Ovary (tissue), 9 donors: Measurements from ENCODE around the gene DAPK3. TPM values are rescaled to one million over a fixed set of nuclear protein-coding genes. Genes with fewer than 3 reads are reported as not detected.
A peak's percentile ranks its signal among the peaks of the same experiment; 100 is the strongest.

Experiments
- DNase-seq, 5 donors: peaks; one replicate each; pipeline ENCODE4 v3.0.0-alpha.2; 2019 to 2020
- H3K27ac ChIP-seq, 2 donors: fragments of 200-600 bp; one replicate each; pipeline versions ENCODE4 v1.5.1 to v1.8.0; 2019 to 2022
- H3K27me3 ChIP-seq: fragments of 200-600 bp; one replicate; pipeline ENCODE4 v1.8.0; 2022
- H3K36me3 ChIP-seq: fragments of 200-600 bp; sonication (generic); one replicate; pipeline ENCODE4 v1.5.1; 2019
- H3K4me1 ChIP-seq: one replicate; pipeline ENCODE4 v1.8.1; 2013; ENCODE audit warnings: mild to moderate bottlenecking, moderate library complexity; ENCODE audit not compliant: insufficient read depth
- H3K4me3 ChIP-seq: fragments of 200-600 bp; sonication (generic); one replicate; pipeline ENCODE4 v1.5.1; 2017
- H3K9me3 ChIP-seq, 2 donors: fragments of 200-600 bp in 1 of 2; sonication (generic) in 1 of 2; one replicate each; pipeline versions ENCODE4 v1.5.1 to v1.8.1; 2013 to 2019; ENCODE audit warnings: mild to moderate bottlenecking in 1 of 2, moderate library complexity in 1 of 2
- CTCF ChIP-seq, 3 donors: fragments of 450-650 bp in 2 of 3; fragments of 200-600 bp in 1 of 3; IDR thresholded peaks; one replicate each; pipeline versions ENCODE4 v1.5.1 to v1.8.0; 2016 to 2022; ENCODE audit warnings: antibody characterized with exemption in 3 of 3, mild to moderate bottlenecking in 1 of 3
- EP300 ChIP-seq: sonication (generic); formaldehyde crosslinking; IDR thresholded peaks from one replicate; pipeline ENCODE4 v1.6.1; 2017; ENCODE audit warnings: antibody characterized with exemption
- POLR2A ChIP-seq: fragments of 450-650 bp; IDR thresholded peaks from one replicate; pipeline ENCODE4 v1.6.1; 2017; ENCODE audit warnings: antibody characterized with exemption, mild to moderate bottlenecking, moderate library complexity
- WGBS, 3 donors: extraction: QIAGEN DNeasy Blood & Tissue Kit in 1 of 3; methylation state at CpG; one replicate each; pipeline versions ENCODE4 v1.1.5 to v1.1.7; 2013 to 2017; 5-methylcytosine and 5-hydroxymethylcytosine counted together
- intact Hi-C, 4 donors: fragments of 100-400 bp; cut with DNase I; formaldehyde crosslinking; loops; one replicate each; pipeline versions ENCODE4 v1.11.0 to v1.15.1; 2022 to 2023
- microRNA counts: library from miRNA; unstranded; fragments of <30 nt; microRNA quantifications from one replicate; lab custom pipeline; 2016
- microRNA-seq, 3 donors: library from miRNA; unstranded; fragments of <30 nt; microRNA quantifications; one replicate each; pipeline versions ENCODE4 to v1.2.0, GENCODE V29; 2019 to 2020
- polyA plus RNA-seq, 2 donors: library from polyadenylated mRNA; stranded (reverse); fragments of 200-250 nt in 1 of 2; fragments of 350-450 nt in 1 of 2; fragmentation: Illumina TruSeq in 1 of 2; extraction: RNeasy Lipid Tissue Mini Kit (QIAGEN cat#74804) in 1 of 2; gene quantifications; one replicate each; pipeline ENCODE4 v1.2.3, GENCODE V29; 2013 to 2014
- small RNA-seq: library from RNA; depleted of rRNA; stranded (forward); fragments of <200 nt; gene quantifications from one replicate; pipeline ENCODE3, GENCODE V24; 2016
- total RNA-seq, 7 donors: library from RNA; depleted of rRNA in 2 of 7; stranded (reverse); fragments of >200 nt in 2 of 7; fragmentation: NEBNext Ultra II Directional in 3 of 7; extraction: Animal tissue kit (Norgen Biotek cat#: 25700) in 3 of 7; gene quantifications; one replicate each; pipeline versions ENCODE4 v1.1.0 to v1.2.4, GENCODE V29; 2016 to 2023
- donor health status: DM: no; HTN: no; CAD: no; lungs with moderate emphysema.
- donor health status: DM: no; HTN: no; CAD: no.
- donor health status: Bipolar disorder and iron deficiency.
- donor health status: DM: yes; HTN: yes; CAD: no.
- donor health status: DM: no; HTN: no; CAD: no.
- donor health status: DM: yes; HTN: yes; CAD: no.

DAPK3 gene
- total and polyA plus RNA-seq, 9 donors: 8.3 to 101 (median 57.0) TPM

- DNase-seq: no peak
- no peak overlapping the region for H3K27ac ChIP-seq
- no peak for TF ChIP-seq EP300
- TF ChIP-seq CTCF (IDR thresholded peaks at IDR 0.05): no peak
- no peak for TF ChIP-seq POLR2A
- no peak overlapping the region for H3K4me3 ChIP-seq
- H3K4me1 ChIP-seq: no peaks in the 10 kb centered on the region
- no peaks in the 10 kb centered on the region for H3K27me3 ChIP-seq
- no peaks in the 10 kb centered on the region for H3K9me3 ChIP-seq
- no peaks in the 10 kb centered on the region for H3K36me3 ChIP-seq
- 94 to 100% (median 100%) methylated on average over 1 of the region's 1 CpG for WGBS, 3 donors
- intact Hi-C loops: no loop called here
Observed at GRCh38 chr19:3910105-3910504, 60.8 kb downstream of the DAPK3 start.

MicroRNAs encoded within 50 kb of the gene (microRNA counts, 767-probe panel; counts per million panel counts)
- microRNA hsa-miR-637 (lab: Ali Mortazavi, UCI): 530 counts per million, percentile 78 among the panel's probes with 10 or more counts

Small RNAs within 50 kb of the gene (microRNA-seq; reads per million reads assigned to microRNA genes)
- 0 reads per million in 3 donors for gene MIR637

Small RNAs within 50 kb of the gene (small RNA-seq; reads per million reads assigned to genes)
- not detected for gene RN7SL202P
- gene SNORD37: 2.1 reads per million, percentile 72 among the genes with 10 or more reads in this experiment

Other genes with a start within 250 kb of the DAPK3 start
- gene APBA3, start 209.4 kb downstream of the DAPK3 start, total RNA-seq: 10 to 100 TPM; 18.1 to 25.4 (median 21.5) TPM
- 10 to 100 TPM in 1 of 2 donors, under 1 TPM in 1; 0.88 to 19.9 TPM for gene APBA3, start 209.4 kb downstream of the DAPK3 start, polyA plus RNA-seq
- 100 to 1,000 TPM in 2 of 7 donors, 10 to 100 TPM in 5; 42.4 to 113 (median 64.4) TPM for gene MRPL54, start 208.4 kb downstream of the DAPK3 start, total RNA-seq
- 10 to 100 TPM; 14.5 to 80.8 TPM for gene MRPL54, start 208.4 kb downstream of the DAPK3 start, polyA plus RNA-seq
- under 1 TPM in 1 of 7 donors, not detected in 6; 0.13 TPM for gene RAX2, start 198.9 kb downstream of the DAPK3 start, total RNA-seq
- under 1 TPM in 1 of 2 donors, not detected in 1; 0.13 TPM for gene RAX2, start 198.9 kb downstream of the DAPK3 start, polyA plus RNA-seq
- 1 to 10 TPM in 3 of 7 donors, under 1 TPM in 4; 0.40 to 1.4 (median 0.98) TPM for gene MATK, start 184.7 kb downstream of the DAPK3 start, total RNA-seq
- gene MATK, start 184.7 kb downstream of the DAPK3 start, polyA plus RNA-seq: under 1 TPM; 0.25 to 0.44 TPM
- under 1 TPM in 5 of 7 donors, not detected in 2; 0.05 to 0.25 (median 0.11) TPM for gene ZFR2, start 102.1 kb downstream of the DAPK3 start, total RNA-seq
- under 1 TPM in 1 of 2 donors, not detected in 1; 0.17 TPM for gene ZFR2, start 102.1 kb downstream of the DAPK3 start, polyA plus RNA-seq
- gene ATCAY, start 90.4 kb downstream of the DAPK3 start, total RNA-seq: under 1 TPM in 1 of 7 donors, not detected in 6; 0.31 TPM
- not detected for gene ATCAY, start 90.4 kb downstream of the DAPK3 start, polyA plus RNA-seq
- under 1 TPM in 3 of 7 donors, not detected in 4; 0.26 to 0.40 (median 0.40) TPM for gene NMRK2, start 38.0 kb downstream of the DAPK3 start, total RNA-seq
- gene NMRK2, start 38.0 kb downstream of the DAPK3 start, polyA plus RNA-seq: under 1 TPM in 1 of 2 donors, not detected in 1; 0.93 TPM
- gene EEF2, start 14.4 kb upstream of the DAPK3 start, total RNA-seq: 1,000 to 10,000 TPM; 1,491 to 4,634 (median 4,119) TPM
- 1,000 to 10,000 TPM; 2,682 to 3,932 TPM for gene EEF2, start 14.4 kb upstream of the DAPK3 start, polyA plus RNA-seq
- gene PIAS4, start 36.6 kb upstream of the DAPK3 start, total RNA-seq: 10 to 100 TPM; 11.6 to 29.7 (median 23.6) TPM
- gene PIAS4, start 36.6 kb upstream of the DAPK3 start, polyA plus RNA-seq: 10 to 100 TPM in 1 of 2 donors, 1 to 10 TPM in 1; 5.2 to 18.9 TPM
- 10 to 100 TPM; 25.0 to 56.4 (median 38.7) TPM for gene ZBTB7A, start 95.8 kb upstream of the DAPK3 start, total RNA-seq
- gene ZBTB7A, start 95.8 kb upstream of the DAPK3 start, polyA plus RNA-seq: 10 to 100 TPM in 1 of 2 donors, 1 to 10 TPM in 1; 9.1 to 16.8 TPM
- gene MAP2K2, start 153.0 kb upstream of the DAPK3 start, total RNA-seq: 100 to 1,000 TPM in 5 of 7 donors, 10 to 100 TPM in 2; 39.9 to 130 (median 116) TPM
- 100 to 1,000 TPM; 108 to 136 TPM for gene MAP2K2, start 153.0 kb upstream of the DAPK3 start, polyA plus RNA-seq
- 1 to 10 TPM in 1 of 7 donors, not detected in 6; 2.7 TPM for gene CREB3L3, start 182.5 kb upstream of the DAPK3 start, total RNA-seq
- 1 to 10 TPM in 1 of 2 donors, under 1 TPM in 1; 0.22 to 1.0 TPM for gene CREB3L3, start 182.5 kb upstream of the DAPK3 start, polyA plus RNA-seq
- gene SIRT6, start 211.5 kb upstream of the DAPK3 start, total RNA-seq: 10 to 100 TPM; 11.1 to 19.9 (median 16.5) TPM
- 10 to 100 TPM in 1 of 2 donors, under 1 TPM in 1; 0.32 to 16.9 TPM for gene SIRT6, start 211.5 kb upstream of the DAPK3 start, polyA plus RNA-seq
- gene ANKRD24, start 211.6 kb upstream of the DAPK3 start, total RNA-seq: 1 to 10 TPM in 6 of 7 donors, under 1 TPM in 1; 0.81 to 1.3 (median 1.2) TPM
- 1 to 10 TPM in 1 of 2 donors, under 1 TPM in 1; 0.45 to 1.3 TPM for gene ANKRD24, start 211.6 kb upstream of the DAPK3 start, polyA plus RNA-seq